A673 (cell line): ENCODE measurements around the gene FGR.

ENCODE experiments used
- EZH2 ChIP-seq: fragments of 200-600 bp; sonication (generic); IDR thresholded peaks from 2 replicates; pipeline ENCODE4 v1.6.1; 2017; ENCODE audit warnings: borderline replicate concordance, low read depth, mild to moderate bottlenecking, mixed read lengths, antibody characterized with exemption, low read length; ENCODE audit not compliant: poor library complexity, severe bottlenecking
- TF ChIP-seq, protein P1 (sequence below): fragments of 300-800, 200-600 bp; sonication (generic); conservative IDR thresholded peaks from 2 replicates; pipeline ENCODE4 v1.5.1; 2017; ENCODE audit warnings: low read depth, mild to moderate bottlenecking, antibody characterized with exemption, low read length, moderate library complexity, mixed read lengths

DNA sequence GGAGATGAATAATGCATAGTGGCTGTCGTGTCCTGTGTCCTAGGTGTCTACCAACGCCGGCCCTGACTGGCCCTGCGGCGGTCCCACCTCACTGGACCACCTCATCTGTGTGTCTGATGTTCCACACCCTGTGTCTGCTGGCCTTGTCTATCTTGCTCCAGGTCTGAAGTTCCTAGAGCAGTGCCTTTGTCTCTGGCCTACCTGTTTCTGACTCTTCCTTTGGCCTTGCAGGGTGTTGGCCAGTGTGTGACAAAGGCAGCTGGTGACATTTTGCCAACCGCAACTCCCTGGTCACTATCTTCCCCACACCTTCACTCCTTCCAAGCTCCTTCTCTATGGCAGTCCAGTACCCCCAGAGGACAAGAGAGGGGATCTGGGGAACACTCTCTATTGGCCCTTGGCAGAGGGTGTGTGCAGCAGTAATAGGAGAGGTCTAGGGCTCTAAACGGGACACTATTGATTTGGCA lies 29.7 kb downstream of the FGR start:
- TF ChIP-seq, protein P1, sequence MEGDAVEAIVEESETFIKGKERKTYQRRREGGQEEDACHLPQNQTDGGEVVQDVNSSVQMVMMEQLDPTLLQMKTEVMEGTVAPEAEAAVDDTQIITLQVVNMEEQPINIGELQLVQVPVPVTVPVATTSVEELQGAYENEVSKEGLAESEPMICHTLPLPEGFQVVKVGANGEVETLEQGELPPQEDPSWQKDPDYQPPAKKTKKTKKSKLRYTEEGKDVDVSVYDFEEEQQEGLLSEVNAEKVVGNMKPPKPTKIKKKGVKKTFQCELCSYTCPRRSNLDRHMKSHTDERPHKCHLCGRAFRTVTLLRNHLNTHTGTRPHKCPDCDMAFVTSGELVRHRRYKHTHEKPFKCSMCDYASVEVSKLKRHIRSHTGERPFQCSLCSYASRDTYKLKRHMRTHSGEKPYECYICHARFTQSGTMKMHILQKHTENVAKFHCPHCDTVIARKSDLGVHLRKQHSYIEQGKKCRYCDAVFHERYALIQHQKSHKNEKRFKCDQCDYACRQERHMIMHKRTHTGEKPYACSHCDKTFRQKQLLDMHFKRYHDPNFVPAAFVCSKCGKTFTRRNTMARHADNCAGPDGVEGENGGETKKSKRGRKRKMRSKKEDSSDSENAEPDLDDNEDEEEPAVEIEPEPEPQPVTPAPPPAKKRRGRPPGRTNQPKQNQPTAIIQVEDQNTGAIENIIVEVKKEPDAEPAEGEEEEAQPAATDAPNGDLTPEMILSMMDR, result no peak
- no peak for TF ChIP-seq EZH2
